K562 (cell line): ENCODE data around the gene CHST2. TPM values are rescaled to one million over a fixed set of nuclear protein-coding genes. Genes with fewer than 3 reads are reported as not detected.

Source experiments
- ETV1 ChIP-seq: fragments of 450-650 bp; conservative IDR thresholded peaks from 2 replicates; pipeline ENCODE4 v1.6.1; 2016; ENCODE audit warnings: missing genetic modification characterization, control low read depth, low read depth, missing compliant biosample characterization
- ETV6 ChIP-seq, 3 experiments: fragments of 150-350 bp in 1 of 3; sonication (generic) in 1 of 3; formaldehyde crosslinking in 1 of 3; IDR thresholded peaks; 2 replicates each; pipeline versions ENCODE4 v1.6.1 to v1.8.0; 2014 to 2022; ENCODE audit warnings: borderline replicate concordance in 2 of 3, low read depth in 2 of 3, antibody characterized with exemption in 1 of 3, low read length in 1 of 3, mild to moderate bottlenecking in 1 of 3, missing genetic modification reagents in 1 of 3
- ILK ChIP-seq: fragments of 450-650 bp; IDR thresholded peaks from 2 replicates; pipeline ENCODE4 v1.6.1; 2016; ENCODE audit warnings: missing genetic modification characterization, low read depth, mild to moderate bottlenecking, missing compliant biosample characterization, moderate library complexity, borderline replicate concordance
- MEIS2 ChIP-seq: fragments of 450-650 bp; IDR thresholded peaks from 2 replicates; pipeline ENCODE4 v1.6.1; 2014; ENCODE audit warnings: mild to moderate bottlenecking; ENCODE audit not compliant: partially characterized antibody
- PBX2 ChIP-seq, 2 experiments: IDR thresholded peaks in 1 of 2; conservative IDR thresholded peaks in 1 of 2; 2 replicates each; pipeline ENCODE4 v1.6.1; 2016; ENCODE audit warnings: low read depth in 2 of 2, mild to moderate bottlenecking in 1 of 2, missing compliant biosample characterization in 1 of 2, missing genetic modification characterization in 1 of 2, moderate library complexity in 1 of 2
- TFE3 ChIP-seq: fragments of 450-650 bp; formaldehyde crosslinking; IDR thresholded peaks from 2 replicates; pipeline ENCODE4 v1.4.0; 2020; ENCODE audit warnings: mild to moderate bottlenecking, mixed read lengths
- polyA plus RNA-seq, 8 experiments: library from polyadenylated mRNA; depleted of rRNA in 4 of 8; stranded (reverse) in 5 of 8; unstranded in 3 of 8; fragments of >200 nt; fragmentation: Nextera tagmentation in 2 of 8; fragmentation: Illumina TruSeq in 1 of 8; extraction: Ambion mirVana in 2 of 8; extraction: Trizol in 1 of 8; gene quantifications; 2 replicates each; pipeline versions ENCODE4 v1.2.1 to v1.2.3, GENCODE V29; 2011 to 2014; ENCODE audit warnings: inconsistent platforms in 1 of 8, missing spikeins in 1 of 8
- total RNA-seq, 7 experiments: library from RNA; depleted of rRNA in 6 of 7; stranded (reverse); fragments of >200 nt in 6 of 7; fragmentation: Illumina TruSeq in 2 of 7; extraction: Trizol in 2 of 7; gene quantifications; 2 replicates each; pipeline versions ENCODE4 v1.2.1 to v1.2.3, GENCODE V29; 2011 to 2021; ENCODE audit warnings: low replicate concordance in 1 of 7

Gene CHST2
- total and polyA plus RNA-seq, 9 of the 15 experiments (the other 6 are each of a cell fraction or from before 2014, with no cell fraction given), result 3.4 to 60.3 (median 13.9) TPM

- no peak for TF ChIP-seq ILK
- TF ChIP-seq ETV6 (IDR thresholded peaks at IDR 0.05; ENCODE audit: borderline replicate concordance in 1 of 2, low read depth in 2 of 2, low read length in 1 of 2), result no peak
- no peak for TF ChIP-seq ETV6 (CRISPR knock-in tag; IDR thresholded peaks at IDR 0.05; ENCODE audit: borderline replicate concordance)
- TF ChIP-seq TFE3 (CRISPR knock-in tag), result no peak
- TF ChIP-seq PBX2 (CRISPR knock-in tag; IDR thresholded peaks at IDR 0.05; ENCODE audit: low read depth), result no peak
- TF ChIP-seq PBX2 (tag; conservative IDR thresholded peaks at IDR 0.05; ENCODE audit: low read depth), result 0 out of 2 replicates have a peak, but pooled peaks have one; percentile 37
- no peak for TF ChIP-seq ETV1 (tag)
- TF ChIP-seq MEIS2, result peak; percentile 69
- TF ChIP-seq, all 486 proteins: peak for 3
Measured at GRCh38 chr3:143099210-143099609, 20.4 kb upstream of the CHST2 start (continued).
